ENCODE results near the gene TIMP3.
"Not testable (repeated sequence)": the region's sequence is repeated elsewhere in the genome, so short reads cannot be mapped to it uniquely, and the experiment has no call there.

TIMP3 gene

GRCh38 chr22:32859743-32860142, 58.2 kb downstream of the TIMP3 start:
- DNase-seq = no peak

DNA sequence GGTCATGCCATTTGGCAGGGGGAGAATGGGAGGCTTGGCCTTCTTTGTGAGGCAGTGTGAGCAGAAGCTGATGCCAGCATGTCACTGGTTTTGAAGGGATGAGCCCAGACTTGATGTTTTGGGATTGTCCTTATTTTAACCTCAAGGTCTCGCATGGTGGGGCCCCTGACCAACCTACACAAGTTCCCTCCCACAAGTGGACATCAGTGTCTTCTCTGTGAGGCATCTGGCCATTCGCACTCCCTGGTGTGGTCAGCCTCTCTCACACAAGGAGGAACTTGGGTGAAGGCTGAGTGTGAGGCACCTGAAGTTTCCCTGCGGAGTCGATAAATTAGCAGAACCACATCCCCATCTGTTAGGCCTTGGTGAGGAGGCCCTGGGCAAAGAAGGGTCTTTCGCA, 59.8 kb downstream of the TIMP3 start:
- no peak for DNase-seq

DNA sequence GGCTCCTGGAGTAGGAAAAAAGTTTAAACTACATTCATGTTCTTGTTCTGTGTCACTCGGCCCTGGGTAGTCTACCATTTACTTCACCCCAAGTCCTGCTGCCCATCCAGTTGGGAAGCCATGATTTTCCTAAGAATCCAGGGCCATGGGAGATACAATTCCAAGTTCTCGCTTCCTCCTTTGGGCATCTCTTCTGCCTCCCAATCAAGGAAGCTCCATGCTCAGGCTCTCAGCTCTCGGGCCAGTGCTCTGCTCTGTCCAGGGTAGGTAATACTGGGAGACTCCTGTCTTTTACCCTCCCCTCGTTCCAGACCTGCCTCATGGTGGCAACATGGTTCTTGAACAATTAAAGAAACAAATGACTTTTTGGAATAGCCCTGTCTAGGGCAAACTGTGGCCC, 60.6 kb downstream of the TIMP3 start:
- no peak for DNase-seq

GRCh38 chr22:32862936-32863661, 61.6 kb downstream of the TIMP3 start:
- no peak for DNase-seq

- DNase-seq = no peak
These were observed 62.5 kb downstream of the TIMP3 start for GRCh38 chr22:32864041-32864440.

DNA sequence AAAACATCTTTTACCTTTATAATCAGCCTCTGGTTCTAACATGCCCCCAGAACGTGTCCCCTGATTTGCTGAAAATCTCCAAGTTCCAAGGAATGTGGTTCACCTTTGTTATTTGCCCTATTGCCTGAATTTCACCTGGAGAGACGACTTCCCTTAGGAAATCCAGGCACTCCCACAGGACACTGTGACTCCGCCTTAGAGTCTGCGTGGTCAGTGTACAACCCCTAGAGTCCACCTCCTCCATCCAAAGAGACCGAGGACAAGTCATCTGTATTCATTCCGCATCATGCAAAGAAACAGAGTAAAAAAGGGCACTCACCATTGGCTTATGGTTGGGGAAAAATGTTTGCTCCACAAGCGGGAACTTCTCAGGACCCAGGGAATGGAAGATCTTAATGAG, 63.1 kb downstream of the TIMP3 start:
- no peak for DNase-seq

- DNase-seq = no peak
These were observed 65.4 kb downstream of the TIMP3 start for GRCh38 chr22:32866953-32867352.

DNA sequence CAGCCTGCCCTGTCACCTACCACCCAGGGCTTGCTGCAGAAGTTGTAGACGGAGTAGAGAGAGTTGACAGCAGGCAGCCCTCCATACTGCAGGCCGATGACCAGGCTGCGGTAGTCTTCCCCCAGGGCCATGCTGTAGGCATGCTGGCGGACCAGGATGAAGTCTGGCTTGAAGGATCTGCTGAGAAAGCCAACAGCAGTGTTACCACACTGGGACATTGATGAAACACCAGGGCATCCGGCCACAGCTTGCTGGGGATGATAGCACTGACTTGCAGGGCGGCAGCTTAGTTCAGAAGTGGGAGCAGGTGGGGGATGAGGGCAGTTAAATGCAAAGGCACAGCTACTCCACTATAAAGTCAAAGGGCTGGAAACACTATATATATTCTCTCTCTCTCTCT, 67.4 kb downstream of the TIMP3 start:
- no peak for DNase-seq

DNA sequence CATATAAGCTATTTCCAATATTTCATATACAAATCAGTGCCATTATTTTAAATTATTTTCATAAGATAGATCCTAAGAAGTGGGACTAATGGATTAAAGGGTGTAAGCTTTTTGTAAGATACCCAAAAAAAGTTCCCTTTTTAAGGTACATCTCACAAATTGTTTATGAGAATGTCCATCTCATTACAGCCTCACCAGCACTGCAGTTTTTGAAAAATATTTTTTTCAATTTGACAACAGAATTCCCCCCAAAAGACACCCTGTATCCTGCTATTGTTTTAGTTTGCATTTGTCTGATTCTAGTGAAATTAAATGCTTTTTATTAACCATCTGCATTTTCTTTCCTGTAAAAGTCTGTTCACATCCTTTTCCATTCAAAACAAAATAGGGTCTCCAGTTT, 69.0 kb downstream of the TIMP3 start:
- no peak for DNase-seq

- DNase-seq = not testable (repeated sequence)
These were observed 72.1 kb downstream of the TIMP3 start for GRCh38 chr22:32873604-32874003.

DNA sequence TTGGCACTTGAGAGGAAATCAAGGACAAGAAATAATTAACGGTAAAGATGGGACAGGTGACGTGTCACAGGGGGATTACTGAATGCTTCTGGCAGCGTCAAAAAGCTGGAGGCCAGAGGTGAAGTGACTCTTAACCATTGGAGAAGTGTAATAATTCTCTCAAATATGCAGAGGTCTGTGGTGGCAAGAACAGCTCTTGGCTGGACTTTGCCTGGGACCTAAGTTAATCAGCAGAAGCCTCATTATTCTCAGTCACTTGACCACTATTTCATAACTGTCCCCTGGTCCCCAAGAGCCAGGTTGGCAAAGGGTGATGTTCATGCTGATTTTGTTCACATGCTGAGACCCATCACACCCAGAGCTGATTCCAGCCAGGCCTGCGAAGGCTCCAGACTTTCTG, 72.9 kb downstream of the TIMP3 start:
- DNase-seq = no peak

- DNase-seq = no peak
These were observed 73.5 kb downstream of the TIMP3 start for GRCh38 chr22:32874976-32875375.

DNA sequence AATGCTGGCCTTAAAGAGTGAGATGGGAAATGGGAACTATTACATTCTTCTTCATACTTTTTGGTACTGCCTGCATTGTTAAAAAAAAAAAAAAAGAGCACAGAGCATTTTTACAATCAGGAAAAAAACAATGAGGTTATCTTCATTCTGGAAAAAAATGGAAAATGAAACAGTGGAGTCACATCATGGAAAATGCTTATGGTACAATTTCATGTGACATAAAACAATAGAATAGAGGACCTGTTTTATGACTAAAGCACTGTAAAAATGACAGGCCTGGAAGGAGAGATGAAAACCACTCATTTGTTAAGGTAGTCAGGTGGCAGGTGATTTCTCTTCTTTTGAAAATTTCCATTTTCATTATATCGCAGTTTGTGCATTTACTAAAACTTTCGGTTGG, 75.0 kb downstream of the TIMP3 start:
- DNase-seq = no peak

DNA sequence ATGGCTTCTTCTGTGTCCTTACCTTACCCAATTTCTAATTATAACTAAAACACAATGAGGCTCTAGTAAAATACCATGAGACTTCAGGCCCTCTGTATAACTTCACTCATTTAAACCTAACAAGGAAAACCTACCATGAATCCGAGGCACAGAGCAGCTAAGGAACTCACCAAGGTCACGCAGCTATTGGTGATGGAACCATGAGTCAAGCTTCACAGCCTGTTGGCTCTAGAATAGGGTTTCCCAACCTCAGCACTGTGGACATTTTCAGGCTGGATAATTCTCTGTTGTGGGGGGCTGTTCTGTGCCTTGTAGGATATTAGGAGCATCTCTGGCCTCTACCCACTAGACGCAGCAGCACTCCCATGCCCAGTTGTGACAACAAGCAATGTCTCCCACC, 75.7 kb downstream of the TIMP3 start:
- DNase-seq = no peak

- no peak for DNase-seq
These were observed 78.0 kb downstream of the TIMP3 start for GRCh38 chr22:32879550-32879949.

DNA sequence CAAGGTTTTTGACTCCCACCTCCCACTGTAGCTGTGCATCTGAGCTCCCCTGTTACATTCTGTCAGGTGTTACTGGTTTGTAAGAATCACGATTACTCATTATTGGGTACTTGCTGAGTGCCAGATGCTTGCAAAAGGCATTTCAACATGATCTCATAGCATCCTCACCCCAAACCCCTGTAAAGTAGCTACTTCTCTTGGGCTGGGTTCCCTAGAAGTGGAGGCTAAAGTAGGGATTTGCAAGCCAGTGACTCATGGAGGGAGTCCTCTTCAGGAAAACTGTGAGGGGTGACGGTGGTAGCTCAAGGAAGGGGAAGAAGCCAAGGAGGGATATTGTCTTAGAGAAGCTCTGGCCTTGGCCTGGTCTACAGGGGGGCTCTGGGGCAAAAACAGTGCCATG, 78.6 kb downstream of the TIMP3 start:
- DNase-seq = no peak

GRCh38 chr22:32880505-32880892, 79.0 kb downstream of the TIMP3 start:
- DNase-seq = no peak

- DNase-seq = no peak
These were observed 79.5 kb downstream of the TIMP3 start for GRCh38 chr22:32880893-32881596.

GRCh38 chr22:32882360-32882755, 80.9 kb downstream of the TIMP3 start:
- DNase-seq = no peak

GRCh38 chr22:32882774-32883530, 81.4 kb downstream of the TIMP3 start:
- DNase-seq = no peak

DNA sequence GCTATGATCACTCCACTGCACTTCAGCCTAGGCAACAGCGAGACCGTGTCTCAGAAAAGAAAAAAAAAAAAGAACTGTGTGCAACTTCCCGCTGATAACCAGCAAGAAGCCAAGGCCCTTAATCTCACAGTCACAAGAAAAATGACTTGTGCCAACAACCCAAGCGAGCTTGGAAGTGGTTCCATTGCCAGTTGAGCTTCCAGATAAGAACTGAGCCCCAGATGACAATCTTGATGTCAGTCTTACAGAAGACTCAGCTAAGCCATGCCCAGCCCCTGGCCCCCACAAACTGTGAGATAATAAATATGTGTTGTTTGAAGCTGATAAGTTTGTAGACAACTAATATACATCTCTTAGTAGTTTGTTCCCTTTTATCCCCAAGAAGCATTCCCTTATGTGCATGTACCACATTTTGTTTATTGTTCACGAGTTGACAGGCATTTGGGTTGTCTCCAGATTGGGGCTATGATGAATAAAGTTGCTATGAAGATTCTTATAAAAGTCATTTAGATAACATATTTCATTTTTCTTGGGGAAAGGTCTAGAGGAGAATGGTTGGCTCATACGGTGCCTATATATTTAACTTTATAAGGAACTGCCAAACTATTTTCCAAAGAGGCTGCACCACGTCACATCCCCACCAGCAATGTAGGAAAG, 85.9 kb downstream of the TIMP3 start:
- no peak for DNase-seq

DNA sequence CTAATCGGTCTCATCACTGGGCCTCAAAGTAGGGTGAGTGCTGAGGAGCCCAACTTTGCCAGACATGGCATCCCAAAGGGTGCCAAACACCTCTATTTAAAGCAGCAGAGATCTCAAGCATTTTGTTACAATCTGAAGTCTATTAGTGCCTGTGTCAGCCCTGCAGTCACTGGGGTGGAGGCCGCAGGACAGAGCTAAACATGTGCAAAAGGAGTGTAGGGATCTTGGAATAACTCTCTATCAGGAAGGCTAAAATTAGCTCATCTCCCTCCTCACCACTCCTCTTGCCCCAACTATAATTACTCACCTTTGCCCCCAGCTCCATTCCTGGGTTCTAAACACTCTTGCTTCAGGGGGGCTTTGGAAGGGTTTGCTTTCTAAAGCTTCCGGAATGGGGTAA, 87.5 kb downstream of the TIMP3 start:
- DNase-seq = no peak

DNA sequence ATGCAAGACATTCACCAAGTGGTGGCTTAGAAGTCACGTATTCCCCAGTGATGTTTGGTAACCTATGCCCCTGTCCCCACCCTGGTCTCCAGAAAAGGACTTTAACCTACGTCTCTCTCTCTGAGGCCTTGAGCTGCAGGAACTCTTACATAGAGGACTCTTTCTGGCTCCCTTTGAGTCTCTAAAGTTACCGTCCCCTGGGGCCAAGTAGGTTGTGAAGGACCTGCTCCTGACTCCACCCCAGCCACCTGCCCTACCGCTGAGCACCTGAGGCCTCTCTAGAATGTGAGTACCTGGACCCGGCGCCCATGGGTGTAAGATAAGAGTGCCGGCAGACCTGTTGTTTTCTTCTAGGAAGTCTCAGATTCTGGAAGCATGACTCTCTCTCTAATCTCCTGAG, 95.4 kb downstream of the TIMP3 start:
- DNase-seq = no peak

GRCh38 chr22:32897400-32897799, 95.9 kb downstream of the TIMP3 start:
- DNase-seq = no peak
